Activated CD4-positive, alpha-beta T cell treated with anti-CD3 and anti-CD28 coated beads, Interleukin-2, amount 50 U/mL, for 1 hour (primary cell): ENCODE measurements around the gene ULK2.
"Not testable (repeated sequence)": the region's sequence is repeated elsewhere in the genome, so short reads cannot be mapped to it uniquely, and the experiment has no call there.

Experiments used
- DNase-seq: peaks from one replicate; pipeline ENCODE4 v3.0.0-alpha.2; 2020

Gene ULK2

DNA sequence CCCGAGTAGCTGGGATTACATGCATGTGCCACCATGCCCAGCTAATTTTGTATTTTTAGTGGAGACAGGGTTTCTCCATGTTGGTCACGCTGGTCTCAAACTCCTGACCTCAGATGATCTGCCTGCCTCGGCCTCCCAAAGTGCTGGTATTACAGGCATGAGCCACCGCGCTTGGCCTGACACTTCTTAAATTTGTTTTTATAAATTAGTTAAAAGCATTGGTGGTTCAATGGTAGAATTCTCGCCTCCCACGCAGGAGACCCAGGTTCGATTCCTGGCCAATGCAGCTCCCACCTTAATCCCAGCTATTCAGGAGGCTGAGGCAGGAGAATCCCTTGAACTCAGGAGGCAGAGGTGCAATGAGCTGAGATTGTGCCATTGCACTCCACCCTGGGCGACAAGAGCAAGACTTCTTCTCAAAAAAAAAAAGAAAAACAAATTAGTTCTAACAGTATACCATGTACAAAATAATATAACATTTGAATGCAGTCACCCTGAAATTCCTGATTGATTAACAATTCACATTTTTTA, 7.0 kb downstream of the ULK2 start:
- not testable (repeated sequence) for DNase-seq

DNA sequence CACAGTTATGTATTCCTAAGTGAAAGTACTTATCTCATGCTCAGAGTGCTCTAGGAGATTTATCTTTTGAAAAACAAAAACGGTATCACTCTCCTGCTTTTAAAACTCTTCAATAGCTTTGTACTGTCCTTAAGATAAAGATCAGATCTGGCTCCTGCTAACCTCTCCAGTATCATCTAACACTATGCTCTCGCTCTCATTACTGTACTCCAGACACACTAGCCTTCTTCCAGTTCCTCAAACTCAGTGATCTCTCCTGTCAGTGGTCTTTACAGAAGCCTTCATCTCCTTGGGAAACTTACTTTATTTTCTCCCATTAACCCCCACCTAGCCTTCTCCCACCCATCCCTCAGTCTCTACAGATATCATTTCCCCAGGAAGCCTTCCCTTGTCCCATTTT, 10.1 kb downstream of the ULK2 start:
- DNase-seq = no peak

DNA sequence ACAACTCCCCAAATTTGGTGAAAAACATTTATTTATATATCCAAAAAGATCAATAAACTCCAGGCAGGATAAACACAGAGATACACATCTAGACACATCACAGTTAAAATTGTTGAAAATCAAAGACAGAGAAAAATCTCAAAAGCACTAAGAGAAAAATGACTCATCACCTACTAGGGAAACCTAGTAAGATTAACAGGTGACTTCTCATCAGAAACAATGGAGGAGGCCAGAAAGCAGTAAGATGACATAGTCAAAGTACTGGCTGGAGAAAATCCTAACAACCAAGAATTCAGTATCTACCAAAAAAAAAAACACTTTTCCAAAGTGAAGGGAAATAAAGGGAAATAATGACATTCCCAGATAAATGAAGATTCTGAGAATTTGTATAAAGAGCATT, 33.8 kb downstream of the ULK2 start:
- no peak for DNase-seq

DNA sequence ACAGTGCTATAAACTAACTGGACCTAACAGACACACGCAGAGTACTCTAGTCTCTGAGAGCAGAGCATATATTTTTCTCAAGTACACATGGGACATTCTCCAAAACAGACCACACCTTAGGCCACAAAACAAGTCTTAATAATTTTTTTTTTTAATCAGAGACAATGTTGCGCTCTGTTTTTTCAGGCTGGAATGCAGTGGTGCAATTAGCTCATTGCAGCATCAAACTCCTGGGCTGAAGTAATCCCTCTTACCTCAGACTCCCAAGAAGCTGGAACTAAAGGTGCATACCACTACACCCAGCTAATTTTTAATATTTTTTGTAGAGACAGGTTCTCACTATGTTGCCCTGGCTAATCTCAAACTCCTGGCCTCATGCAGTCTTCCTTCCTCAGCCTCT, 37.7 kb downstream of the ULK2 start:
- DNase-seq = no peak

DNA sequence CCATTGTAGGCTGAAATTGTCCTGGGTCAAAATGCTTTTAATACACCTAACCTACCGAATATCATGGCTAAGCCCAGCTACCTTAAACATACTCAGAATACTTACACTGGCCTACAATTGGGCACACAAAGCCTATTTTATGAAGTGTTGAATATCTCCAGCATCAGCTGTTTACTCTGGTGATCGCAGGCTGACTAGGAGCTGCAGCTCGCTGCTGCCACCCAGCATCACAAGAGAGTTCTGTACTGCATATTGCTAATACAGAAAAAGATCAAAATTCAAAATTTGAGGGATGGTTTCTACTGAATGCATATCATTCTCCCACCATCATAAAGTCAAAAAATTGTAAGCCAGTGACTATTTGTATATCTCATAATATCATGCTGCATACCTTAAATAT, 55.3 kb downstream of the ULK2 start:
- DNase-seq = peak; percentile 14

DNA sequence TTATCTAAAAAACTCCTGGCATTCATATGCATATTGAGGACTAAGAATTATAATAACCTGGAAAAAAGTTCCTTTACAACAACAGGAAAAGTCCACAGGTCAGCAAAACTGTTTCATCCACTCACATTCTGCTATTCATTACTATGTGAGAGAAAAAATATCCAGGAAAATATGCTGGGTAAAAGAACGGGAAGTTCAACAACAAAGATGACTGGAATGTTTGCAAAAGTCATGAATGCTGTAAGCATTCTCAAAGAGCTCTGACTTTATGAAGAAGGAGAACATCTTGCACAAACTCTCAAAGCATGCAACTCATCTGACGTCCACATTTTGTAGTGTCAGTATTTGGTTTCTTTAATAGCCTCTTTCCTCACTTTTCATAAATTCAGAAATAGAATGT, 62.7 kb downstream of the ULK2 start:
- DNase-seq = no peak

DNA sequence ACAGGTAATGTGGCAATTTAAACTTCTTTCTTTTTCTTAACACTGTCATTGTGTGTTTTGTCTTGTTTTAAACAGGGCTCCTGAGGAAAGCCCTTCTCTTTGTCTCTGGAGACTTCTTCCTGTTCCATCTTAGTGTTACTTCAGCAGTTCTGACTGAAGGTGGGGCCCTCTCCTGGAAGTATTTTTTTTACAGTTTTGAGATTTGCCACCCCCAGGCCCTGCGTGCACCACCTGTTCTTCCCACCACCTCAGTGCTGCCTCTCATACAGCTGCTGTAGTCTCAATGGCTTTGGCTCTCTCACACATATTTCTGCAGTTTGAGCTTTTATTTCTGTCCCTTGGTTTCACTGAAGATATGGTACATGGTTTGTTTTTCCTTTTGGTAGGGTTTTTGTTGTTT, 67.2 kb downstream of the ULK2 start:
- no peak for DNase-seq

DNA sequence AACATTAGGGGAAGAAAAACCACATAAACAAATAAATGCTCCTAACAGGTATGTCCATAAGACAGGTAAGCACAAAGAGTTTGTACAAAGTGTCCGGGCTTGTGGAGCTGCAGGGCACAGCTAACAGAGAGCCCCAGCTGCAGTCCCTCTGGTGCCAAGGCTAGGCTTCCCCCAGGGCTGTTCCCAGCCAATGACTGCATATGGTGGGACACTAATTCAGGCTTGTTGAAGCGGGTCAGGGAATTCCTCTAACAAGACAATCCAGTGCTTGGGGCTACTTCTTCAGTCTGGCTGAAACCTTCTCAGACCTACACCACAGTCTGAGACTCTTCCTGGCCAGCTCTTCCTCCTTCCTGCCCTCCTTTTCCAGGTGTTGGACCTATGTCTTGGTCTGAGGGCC, 67.9 kb downstream of the ULK2 start:
- DNase-seq = no peak

DNA sequence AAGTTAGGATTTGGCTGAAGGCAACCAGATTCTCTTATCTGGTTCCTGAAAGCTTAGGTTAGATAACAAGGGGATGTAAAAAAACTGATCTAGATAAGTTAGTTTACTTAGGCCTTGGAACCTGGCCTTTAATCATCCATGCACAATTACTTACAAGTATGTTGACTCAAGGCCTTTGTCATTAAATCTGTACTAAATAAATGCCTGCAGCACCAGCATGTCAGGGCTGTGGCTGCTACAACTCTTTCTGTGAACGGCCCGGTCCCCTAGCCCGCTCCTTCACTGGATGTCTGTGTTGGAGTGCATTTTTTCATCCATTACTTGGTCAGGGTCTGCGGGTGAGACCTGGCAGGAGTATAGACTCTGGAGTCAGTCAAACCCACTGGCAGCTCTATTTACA, 71.3 kb downstream of the ULK2 start:
- DNase-seq = no peak

DNA sequence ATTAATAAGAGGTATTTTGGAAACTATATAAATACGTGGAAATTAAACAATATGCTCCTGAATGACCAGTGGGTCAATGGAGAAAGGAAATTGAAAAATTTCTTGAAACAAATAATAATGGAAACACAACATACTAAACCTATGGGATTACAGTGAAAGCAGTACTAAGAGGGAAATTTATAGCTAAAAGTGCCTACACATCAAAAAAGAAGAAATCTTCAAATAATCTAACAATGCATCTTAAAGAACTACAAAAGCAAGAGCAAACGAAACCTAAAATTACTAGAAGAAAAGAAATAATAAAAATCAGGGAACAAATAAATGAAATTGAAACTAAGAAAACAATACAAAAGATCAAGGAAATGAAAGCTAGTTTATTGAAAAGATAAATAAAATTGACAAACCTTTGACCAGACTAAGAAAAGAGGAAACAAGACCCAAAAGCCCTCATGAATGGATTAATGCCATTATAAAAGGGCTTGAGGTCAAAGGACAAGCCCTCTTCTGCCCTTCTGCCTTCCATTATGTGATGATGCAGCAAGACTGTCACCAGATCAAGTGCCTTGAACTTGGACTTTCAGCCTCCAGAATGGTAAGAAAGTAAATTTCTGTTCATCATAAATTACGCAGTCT, 75.7 kb downstream of the ULK2 start:
- DNase-seq = no peak

DNA sequence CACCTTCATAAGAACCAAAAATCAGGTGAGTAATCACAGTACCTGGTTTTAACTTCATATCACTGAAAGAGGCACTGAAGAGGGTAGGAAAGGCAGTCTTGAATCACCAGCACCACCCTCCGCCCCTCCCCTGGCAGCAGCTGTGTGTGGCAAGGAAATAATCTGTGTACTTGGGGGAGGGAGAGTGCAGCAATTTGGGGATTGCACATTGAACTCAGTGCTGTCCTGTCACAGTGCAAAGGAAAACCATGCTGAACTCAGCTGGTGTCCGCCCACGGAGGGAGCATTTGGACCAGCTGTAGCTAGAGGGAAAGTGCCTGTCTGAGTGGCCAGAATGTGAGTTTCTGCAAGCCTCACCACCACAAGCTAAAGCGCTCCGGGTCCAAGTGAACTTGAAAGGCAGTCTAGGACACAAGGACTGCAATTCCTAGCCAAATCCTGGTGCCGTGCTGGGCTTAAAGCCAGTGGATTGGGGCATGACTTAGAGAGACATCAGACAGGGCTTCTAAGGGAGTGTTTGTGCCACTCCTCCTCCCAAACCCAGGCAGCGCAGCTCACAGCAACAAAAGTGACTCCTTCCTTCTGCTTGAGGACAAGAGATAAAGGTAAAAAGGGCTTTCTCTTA, 79.9 kb downstream of the ULK2 start:
- DNase-seq = no peak

DNA sequence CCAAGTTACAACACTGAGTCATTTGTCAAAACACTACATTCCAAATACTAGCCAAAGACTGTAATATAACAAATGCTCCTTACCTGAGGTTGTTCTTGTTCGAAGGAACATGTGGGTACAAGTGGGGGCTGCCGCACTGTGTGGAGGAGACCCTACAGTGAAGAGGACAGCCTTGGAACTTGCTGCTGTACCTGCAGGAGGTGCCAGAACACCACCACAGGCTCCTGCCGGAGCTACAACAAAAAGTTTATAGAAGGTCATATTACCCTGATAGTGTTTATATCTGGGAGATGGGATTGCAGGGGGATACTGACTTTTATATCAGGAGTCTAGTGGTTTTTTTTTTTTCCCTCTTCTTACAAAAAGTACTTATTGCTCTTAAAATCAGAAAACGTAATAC, 81.9 kb downstream of the ULK2 start:
- no peak for DNase-seq

DNA sequence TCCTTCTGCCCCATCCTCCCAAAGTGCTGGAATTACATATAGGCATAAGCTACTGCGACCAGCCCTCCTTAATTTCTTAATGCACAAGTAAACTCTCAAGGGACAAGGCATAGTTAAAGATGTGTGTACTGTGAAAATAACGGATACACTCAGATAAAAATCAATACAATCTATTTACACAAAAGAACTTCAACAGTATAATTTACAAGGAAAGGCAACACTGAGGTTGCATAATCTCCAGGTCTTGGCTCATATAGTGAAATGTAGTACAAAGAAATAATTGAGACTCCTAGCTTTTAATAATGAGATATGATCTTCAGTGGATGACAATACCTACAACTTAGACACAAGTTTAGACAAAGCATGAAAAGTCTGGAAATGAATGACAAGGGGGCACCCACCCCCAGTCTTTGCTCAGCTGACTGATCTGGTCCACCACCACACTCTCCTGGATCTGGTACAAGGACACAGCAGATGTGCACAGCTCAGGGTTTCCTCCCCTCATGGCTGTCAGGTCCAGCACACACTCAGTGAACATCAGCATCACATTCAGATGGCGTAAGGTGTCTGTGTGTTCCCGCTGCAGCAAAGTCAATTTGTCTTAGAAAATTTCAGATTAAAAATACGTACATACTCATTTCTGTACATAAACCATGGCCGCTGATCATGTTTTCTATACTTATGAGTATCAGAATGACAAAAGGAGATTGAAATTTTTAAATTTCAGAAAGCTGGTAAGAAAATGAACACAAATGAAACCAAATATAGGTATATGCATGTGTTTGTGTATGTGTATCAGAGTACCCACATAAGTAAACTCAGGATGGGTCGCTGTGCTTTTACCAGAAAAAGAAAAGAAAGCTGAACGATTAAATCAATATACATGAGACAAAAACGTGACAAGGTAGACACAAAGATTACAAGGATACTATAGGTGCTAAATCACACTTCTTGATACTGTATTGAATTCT, 86.0 kb downstream of the ULK2 start:
- no peak for DNase-seq

DNA sequence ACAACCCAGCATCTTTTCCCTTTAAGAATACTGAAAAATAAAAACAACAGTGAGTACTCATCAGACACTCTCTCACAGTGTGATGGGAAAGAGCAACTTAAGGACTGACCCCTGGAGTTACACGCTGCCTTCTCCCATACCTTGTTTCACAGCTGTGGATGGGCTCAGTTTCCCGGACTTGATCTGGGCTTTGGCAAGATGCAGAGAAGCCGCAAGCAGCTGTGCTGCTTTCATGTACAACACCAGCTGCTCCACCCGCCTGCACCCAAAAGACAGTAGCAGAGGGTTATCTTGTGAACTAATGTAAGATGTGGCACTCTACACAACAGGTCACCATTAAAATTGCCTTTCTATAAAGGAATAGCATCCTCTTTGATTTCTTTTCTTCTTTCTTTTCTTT, 86.9 kb downstream of the ULK2 start:
- DNase-seq = no peak

DNA sequence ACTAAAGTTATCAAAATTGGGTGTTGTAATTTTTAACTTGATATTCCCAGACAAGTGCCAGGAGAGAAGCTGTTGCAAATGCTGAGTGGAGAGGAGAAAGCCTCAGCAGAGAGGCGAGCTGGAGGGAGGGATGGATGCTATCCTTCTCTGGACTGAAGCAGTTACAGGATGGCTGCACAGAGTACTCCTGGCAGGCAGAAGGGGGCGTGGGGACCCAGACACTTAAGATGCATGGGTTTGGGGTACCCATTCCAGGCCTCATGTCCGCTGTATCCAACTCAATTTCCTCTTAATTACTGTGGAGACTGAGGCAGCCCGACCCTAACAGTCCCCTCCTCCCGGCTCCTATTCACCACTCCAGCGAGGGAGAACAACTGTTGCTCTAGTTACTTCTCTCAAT, 94.2 kb downstream of the ULK2 start:
- no peak for DNase-seq

DNA sequence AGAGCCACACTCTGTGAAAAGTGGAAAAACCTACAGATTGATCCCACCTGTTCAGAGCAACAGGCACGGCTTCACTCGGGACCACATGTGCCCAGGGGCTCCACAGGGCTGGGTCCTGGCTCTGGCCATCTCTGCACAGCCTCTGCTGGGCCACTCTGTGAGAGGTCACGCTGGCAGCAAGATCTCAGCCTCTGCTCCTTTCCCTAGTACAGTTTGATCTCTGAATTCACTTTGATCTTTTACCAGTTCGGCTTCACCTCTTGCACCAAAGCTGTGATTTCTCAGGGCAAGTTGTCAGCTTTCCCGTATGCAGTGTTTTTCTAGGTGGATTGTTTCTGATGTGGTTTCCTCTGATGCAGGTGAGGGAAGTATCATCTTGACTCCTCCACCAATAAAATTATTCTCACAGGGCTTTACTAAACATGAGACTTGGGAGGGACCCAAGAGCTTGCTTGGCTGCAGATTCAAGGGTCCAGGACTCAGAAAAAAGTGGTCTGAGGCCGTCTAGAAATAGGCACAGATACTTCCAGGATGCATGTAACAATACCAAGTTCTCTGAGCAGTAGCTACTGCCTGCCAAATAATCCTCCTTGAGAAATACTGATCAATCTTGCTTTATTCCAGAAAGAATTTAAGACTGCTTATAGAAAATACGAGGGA, 95.6 kb downstream of the ULK2 start:
- peak; percentile 23 for DNase-seq

DNA sequence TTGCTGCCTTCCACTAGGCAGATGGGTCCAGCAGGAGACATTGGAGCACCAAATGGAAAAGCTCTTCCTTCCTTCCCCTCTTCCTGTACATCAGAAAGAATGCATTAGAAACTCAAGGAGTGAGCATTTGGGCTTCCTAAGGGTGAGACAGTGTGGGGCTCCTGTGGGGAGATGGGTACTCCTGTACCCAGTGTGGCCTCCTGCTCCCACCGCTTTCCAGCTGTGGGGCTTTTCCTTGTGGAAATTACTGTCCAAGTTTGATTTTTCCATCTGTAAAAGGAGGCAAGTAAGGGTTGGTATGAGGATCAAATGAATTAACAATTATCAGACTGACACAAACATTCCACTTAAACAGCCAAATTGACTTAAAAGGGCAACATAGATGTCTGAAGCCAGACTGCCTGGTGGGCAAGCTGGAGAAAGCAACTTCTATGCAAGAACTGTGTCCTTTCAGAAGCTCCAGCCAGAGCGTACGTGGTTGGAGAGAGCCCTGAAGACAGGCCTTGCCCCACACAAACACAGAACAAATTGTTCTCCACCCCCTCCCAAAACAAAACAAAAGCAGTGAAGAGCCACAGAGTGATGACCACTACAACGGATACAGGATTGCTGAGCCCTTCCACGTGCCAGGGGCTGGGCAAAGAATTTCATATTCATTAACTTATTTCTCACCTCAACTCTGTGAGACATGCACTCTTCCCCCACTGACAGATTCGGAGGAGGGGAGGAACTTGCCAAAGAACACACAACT, 96.6 kb downstream of the ULK2 start:
- no peak for DNase-seq

DNA sequence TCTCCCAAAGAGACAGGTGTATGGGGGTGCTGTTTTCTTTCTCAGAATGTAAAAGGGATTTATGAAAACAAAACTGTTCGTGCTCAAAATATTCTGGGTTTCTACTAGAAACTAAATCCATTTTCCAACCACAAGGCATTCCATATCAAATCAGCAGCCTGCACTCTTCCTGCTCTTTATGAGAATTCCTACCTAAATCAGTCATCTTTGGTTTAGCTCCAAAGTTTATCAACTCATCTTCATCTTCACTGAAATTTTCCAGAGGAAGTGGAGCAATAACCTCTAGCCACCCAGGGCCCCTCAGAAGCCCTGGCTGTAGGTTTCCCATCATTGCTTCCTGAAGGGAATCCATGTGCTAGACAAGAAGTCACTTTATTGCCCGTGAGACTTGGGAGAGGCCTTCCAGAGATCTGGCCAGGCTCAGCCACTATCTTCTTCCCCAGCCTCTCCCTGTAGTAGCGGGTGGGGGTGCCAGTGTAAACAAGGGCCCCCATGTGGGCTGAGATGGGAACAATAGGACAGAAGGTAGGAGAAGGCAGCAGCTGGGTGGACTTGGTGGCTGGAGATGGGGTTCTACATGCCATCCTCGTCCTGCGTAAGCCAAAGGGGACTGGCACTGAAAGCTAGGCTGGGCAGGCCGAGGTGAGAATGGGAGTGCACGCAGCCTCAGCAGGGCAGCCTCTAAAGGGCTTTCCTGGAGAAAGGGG, 97.6 kb downstream of the ULK2 start:
- no peak for DNase-seq

DNA sequence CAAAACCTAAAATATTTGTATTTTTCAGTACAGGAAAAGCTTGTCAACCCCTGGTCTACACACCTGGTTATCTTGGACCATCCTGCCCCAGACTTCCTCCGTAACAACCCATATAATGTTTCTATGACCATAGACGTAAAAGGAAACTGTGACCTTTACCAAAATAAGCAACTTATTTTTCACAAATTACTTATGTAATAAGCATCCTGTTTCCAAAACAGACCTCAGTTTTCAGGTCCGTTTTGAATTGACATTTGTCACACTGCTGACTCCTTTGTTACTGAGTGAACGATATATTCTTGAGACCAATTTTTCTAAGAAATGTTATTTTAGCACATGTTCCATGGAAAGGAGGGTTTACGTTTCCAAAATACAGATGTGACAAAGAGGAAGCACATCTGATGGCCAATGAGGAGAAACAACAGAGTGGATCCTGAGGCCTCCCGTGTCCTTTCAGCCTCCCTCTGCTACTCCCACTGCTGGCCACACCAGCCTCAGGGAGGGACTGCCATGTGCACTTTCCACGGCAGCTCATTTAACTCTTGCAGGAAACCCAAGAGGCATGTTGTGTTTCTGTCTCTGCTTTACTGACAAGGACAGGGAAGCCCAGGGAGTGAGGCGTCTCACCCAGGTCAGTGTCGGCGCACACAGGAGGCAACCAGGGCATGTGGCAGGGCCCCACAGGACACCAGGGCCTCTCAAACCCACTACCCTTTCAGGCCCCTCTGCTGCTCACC, 99.5 kb downstream of the ULK2 start:
- DNase-seq = no peak

DNA sequence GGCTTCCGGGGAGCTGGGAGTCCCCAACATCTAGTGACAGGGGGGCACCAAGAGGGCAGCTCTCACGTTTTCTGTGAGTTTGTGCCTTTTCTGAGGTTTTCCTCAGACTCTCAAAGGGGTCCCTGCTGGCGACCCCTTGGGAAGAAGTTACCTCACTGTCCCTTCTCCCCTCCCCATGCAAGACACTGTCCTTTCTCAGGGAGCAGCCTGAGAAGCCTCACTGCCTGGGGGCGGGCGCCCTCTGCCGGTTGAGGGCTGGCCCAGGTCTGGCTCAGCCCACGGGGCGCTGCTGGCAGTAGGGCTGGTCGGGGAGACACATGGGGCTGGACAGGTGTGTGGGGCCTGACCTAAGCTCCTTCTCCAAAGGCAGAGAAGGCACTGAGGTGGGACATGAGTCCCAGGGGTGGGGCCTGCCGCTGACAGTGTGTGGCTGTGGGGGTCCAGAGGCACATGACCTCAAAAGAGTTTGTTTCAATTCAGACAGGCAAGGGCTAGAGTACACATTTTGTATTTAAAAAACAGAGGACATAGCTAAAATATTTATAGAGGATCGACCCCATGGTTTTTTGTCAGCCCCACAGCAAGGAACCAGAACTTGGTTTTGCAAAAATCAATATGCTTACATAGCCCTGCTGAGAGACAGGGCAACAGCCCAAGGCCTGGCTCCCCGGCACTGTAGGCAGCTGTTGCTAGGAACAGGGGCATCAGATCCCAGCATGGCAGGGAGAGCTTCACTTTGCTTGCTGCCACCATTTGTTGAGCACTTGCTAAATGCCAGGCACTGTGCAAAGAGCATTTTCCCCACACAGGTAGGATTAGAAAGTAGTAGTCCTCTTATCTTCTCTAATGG, 101.1 kb downstream of the ULK2 start:
- peak; percentile 83 for DNase-seq
